Hippocampal formation (tissue), 2 donors: ENCODE data around the gene KRTAP4-2.
"Not testable (repeated sequence)": the region's sequence is repeated elsewhere in the genome, so short reads cannot be mapped to it uniquely, and the experiment has no call there.

Source experiments
- DNase-seq, 2 donors: peaks; one replicate each; lab custom pipeline; 2025; lab: John Stamatoyannopoulos, UW

Gene KRTAP4-2

DNA sequence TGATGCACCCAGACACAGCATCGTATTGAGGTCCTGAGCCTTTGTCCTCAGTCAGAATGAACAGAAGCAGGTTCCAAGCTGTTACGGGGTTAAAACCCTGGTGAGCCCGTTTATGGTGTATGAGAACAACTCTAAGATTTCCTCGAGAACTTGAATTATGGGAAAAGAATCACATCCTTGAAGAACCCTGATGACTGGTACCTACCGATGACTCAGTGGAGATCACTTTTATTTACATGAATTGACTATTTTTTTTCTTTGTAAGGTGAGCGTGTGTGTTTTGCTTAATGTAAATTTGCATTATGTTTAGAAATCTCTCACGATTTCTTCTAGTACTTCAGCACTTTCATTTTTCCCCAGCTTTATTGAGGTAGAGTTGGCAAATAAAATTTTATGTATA is 14.2 kb downstream of the KRTAP4-2 start:
- DNase-seq: no peak

DNA sequence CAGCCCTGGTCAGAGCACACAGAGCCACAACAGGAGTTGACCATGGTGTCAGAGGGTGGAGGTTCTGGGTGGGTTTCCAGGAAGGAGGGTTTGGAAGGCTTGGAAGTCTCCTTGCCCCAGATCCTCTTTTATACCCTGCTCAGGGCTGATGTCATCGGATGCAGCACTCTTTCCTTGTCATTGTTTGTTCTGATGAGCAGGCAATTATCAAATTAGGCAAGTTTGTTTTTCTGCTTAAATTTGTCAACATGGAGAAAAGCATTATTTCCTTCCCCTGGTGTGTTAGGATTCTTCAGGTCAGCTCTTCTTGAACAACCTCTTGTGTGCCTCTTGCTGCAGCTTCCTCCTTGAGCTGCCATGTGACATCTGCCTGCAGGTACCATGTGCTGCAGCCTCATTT is 17.4 kb downstream of the KRTAP4-2 start, which contains the start of gene KRTAP4-4:
TSS of gene KRTAP4-4 (minus strand) at position 101 of the 400 bp plus-strand sequence. CDS start at position 44, 57 bp downstream.
- no peak for DNase-seq

DNA sequence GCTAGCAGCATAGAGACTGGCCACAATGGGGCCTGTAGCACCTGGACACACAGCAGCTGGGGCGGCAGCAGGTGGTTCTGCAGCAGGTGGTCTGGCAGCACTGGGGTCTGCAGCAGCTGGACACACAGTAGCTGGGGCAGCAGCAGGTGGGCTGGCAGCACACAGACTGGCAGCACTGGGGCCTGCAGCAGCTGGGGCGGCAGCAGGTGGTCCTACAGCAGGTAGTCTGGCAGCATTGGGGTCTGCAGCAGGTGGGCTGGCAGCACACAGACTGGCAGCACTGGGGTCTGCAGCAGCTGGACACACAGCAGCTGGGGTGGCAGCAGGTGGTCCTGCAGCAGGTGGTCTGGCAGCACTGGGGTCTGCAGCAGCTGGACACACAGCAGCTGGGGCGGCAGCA is 17.8 kb downstream of the KRTAP4-2 start:
- not testable (repeated sequence) for DNase-seq

- DNase-seq: peak; percentile 2 to 5
Measured at GRCh38 chr17:41153856-41154255, 24.2 kb downstream of the KRTAP4-2 start.

DNA sequence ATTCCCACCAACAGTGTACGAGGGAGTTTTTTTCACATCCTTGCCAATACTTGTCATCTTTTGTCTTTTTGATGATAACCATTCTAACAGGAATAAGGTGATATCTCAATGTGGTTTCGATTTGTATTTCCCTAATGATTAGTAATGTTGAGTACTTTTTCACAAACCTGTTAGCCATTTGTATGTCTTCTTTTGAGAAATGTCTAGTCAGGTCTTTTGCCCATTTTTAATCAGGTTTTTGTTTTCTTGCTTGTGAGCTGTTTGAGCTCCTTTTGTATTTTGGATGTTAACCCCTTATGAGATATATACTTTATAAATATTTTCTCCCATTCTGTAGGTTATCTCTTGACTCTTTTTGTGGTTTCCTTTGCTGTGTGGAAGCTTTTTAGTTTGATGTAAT is 26.5 kb downstream of the KRTAP4-2 start:
- DNase-seq: no peak

DNA sequence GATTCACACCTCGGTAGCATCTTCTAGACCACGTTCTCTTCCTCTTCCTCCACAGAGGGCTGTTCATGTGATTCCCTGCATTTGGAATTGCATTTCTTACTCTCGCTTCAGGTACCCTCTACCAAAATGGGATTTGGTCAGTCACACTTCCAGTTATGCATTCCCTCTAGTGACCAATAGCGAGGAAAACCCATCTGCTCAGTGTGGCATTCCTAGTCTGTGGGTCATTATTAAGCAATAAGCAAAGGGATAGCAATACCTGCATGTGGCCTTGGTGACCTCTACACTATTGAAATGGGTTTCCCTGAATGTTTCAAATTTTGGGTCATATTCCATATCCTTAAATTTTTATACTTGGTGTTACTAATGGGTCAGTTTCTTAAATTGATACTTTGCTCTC is 28.0 kb downstream of the KRTAP4-2 start:
- no peak for DNase-seq

GRCh38 chr17:41149652-41149985 is 28.4 kb downstream of the KRTAP4-2 start, which contains the start of gene KRTAP4-5:
Gene KRTAP4-5 (minus strand): TSS chr17:41149825. CDS start chr17:41149767, 58 bp downstream.
- DNase-seq: no peak

DNA sequence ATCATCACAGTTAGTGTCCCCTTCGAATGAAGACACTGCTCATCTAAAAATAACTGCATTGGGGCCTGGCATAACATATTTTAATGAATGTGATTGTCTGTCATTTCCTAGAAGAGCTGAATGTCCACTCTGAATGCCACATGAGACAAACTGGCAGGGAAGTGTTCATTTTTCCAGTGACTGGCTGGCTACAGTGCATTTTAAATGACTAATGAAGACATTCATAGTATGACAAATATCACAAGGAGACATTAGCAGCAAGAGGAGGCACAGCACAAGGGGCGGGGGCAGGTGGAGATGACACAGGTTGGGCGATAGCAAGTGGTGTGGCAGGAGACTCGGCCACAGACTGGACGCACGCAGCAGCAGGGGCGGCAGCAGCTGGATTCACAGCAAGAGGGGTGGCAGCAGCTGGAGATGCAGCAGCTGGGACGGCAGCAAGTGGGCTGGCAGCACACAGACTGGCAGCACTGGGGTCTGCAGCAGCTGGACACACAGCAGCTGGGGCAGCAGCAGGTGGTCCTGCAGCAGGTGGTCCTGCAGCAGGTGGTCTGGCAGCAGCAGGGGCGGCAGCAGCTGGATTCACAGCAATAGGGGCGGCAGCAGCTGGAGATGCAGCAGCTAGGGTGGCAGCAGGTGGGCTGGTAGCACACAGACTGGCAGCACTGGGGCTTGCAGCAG is 28.9 kb downstream of the KRTAP4-2 start:
- not testable (repeated sequence) for DNase-seq

DNA sequence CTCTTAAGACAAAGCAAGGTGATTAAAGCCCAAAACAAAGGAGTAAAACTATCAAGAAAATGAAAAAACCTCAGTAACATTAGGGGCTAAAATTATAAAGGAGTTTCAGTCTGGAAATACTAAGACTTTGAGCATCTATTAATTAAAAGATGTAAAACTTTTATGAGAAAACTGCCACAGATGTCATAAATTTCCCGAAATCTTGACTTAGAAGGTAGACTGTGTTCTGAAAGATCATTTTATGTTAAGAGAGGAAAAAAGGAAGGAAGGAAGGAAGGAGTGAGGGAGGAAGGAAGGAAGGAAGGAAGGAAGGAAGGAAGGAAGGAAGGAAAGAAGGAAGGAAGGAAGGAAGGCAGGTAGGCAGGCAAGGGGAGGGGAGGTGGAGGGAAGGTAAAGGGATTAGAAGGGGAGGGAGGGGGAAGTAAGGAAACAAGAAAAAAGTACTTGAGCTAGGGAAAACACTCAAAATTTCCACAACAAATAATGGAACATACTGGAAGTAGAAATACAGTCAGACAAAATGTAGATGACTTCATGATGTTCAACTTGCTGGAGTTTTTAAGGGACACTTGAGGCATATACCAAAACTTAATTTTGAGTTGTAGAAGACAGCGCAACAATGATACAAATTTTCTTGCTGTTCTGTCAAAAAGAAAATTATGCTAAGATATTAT is 30.4 kb downstream of the KRTAP4-2 start:
- DNase-seq: no peak

- no peak for DNase-seq
Measured at GRCh38 chr17:41145261-41145660, 32.8 kb downstream of the KRTAP4-2 start.

GRCh38 chr17:41144846-41145245 is 33.2 kb downstream of the KRTAP4-2 start:
- DNase-seq: no peak

DNA sequence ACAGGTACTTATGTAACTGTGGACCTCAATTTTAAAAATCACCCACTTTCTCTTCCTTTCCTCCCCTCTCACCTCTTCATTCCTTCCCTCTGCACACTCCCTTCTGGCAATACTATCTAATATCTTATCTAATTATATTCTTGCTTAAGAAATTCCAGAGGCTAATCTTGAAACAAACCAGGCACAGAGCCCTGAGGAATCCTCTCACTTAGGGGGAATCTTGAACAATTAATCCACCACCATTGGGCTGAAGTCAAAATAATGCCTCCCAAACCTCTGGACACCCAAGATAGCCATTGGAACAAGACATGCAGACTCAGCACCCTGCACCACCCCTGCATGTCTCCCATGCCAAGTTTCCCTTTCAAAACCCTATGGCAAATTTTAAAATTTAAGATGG is 36.7 kb downstream of the KRTAP4-2 start:
- DNase-seq: no peak

GRCh38 chr17:41140360-41141131 is 37.5 kb downstream of the KRTAP4-2 start, which contains the start of gene KRTAP4-6:
Gene KRTAP4-6 (minus strand): TSS chr17:41140544. CDS start chr17:41140487, 57 bp downstream.
- no peak for DNase-seq

DNA sequence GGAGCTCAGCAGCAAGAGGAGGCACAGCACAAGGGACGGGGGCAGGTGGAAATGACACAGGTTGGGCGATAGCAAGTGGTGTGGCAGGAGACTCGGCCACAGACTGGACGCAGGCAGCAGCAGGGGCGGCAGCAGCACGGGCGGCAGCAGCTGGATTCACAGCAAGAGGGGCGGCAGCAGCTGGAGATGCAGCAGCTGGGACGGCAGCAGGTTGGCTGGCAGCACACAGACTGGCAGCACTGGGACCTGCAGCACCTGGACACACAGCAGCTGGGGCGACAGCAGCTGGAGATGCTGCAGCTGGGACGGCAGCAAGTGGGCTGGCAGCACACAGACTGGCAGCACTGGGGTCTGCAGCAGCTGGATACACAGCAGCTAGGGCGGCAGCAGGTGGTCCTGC is 38.2 kb downstream of the KRTAP4-2 start:
- DNase-seq: not testable (repeated sequence)

DNA sequence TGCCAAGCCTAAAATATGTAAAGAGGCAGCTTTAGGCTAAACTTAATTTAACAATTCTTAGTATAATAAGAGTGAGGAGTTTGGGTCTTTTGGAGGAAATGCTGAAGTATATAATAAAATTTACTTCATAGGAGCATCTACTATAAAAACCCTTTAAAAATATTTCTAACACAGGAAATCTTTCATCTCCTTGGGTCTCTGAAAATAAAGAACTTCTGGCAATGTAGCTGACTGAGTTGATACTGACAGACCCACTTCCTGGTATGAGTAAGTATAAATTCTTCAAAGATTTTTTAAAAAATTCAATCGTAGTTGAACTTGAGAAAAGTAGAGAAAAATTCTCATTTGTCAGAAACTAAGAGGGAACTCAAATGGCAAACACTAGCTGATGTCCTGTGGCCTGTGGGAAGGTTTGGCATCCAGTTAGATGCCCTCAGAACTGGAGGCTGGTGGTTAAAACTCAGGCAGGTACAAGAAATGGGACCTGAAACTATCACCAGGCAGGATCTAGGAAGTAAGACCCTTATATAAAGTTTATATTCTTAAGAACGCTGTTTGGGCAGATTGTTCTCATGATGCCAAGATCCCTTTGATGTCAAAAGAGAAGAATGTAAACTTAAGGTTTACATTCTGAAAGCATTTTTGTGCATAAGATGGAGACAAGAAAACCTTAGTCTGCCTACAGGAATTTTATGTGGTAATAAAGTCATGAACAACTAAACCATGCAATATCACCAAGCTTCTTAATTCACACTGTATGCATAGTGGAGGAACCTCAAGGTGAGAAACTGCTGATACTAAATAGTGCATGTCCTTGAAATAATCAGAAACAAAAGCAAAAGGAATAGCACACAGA is 43.9 kb downstream of the KRTAP4-2 start:
- no peak for DNase-seq

DNA sequence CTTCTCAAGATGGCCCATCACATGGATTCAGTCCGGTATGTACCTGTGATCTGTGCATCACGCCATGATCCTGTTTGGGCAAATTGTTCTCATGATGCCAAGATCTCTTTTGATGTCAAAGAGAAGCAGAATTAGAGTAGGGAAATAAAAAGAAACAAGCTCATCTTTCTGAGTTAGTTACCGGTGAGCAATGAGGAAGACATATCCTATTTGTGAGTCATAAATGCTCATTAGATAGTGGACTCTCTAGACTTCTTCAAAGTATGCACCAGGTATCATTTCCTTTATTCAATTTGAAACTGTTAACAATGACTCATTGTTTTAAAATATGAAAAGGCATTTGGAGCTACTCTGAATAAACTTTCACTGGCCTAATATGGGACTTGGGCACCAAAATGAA is 46.0 kb downstream of the KRTAP4-2 start:
- no peak for DNase-seq
